Superior temporal gyrus (tissue), 1 donor: ENCODE results near the gene NARS2.
"Not testable (repeated sequence)": the region's sequence is repeated elsewhere in the genome, so short reads cannot be mapped to it uniquely, and the experiment has no call there.

ENCODE experiments used
- DNase-seq: peaks from one replicate; pipeline ENCODE4 v3.0.0-alpha.2; 2016; ENCODE audit errors: extremely low spot score

NARS2 gene

DNA sequence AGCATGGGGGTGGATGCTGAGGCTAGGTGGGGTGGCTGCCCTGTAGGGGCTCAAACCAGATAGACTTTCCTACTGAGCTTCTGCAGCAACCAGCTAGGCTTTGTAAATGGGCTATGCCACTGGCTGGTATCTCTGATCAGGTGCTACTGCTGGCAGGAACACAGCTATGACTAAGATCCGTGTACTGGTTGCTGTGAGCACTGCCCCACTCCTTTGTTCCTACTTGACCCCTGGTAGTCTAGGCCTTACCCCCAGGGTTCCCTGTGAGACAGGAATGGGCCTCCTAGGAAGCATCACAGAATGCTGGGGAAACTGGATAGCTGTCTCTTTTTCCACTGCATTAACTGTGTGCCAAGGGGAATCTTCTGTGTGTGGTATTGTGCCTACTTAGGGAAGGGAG, 98.6 kb downstream of the NARS2 start:
- no peak for DNase-seq

DNA sequence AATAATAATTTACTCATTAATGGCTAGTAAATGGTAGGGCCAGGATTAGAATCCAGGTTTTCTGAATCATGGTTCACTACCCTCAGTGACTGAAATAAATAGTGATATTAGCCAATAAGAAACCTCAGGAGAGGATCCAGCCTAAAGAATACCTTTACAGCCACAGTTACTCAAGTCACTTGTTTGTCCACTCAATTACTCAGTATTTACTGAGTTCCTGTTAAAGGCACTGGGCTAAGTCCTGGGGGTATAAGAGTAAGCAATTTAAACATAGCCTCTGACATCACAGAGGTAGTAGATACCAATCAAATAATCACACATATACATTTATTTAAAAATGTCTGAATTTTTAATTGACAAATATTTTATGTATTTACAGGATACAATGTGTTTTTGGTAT, 100.2 kb downstream of the NARS2 start:
- no peak for DNase-seq

- DNase-seq = no peak
These were observed 101.8 kb downstream of the NARS2 start for GRCh38 chr11:78472905-78473304.

DNA sequence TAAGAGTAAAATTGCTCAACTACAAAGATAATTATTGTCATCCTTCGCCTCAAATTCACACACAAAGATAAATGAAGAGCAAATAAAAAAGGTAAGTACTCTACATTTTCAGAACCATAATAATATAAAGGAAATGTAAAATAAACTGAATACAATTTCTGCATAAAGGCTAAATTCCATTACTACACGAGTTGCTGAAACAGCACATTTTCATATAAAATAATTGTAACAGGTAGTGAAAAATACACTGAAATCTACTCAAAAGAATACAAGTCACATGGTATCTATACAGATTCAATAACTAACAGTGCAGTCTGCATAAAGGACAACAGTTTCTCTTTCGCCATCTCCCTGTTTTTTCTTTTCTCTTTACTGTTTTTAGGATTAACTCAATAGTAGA, 102.3 kb downstream of the NARS2 start:
- no peak for DNase-seq

DNA sequence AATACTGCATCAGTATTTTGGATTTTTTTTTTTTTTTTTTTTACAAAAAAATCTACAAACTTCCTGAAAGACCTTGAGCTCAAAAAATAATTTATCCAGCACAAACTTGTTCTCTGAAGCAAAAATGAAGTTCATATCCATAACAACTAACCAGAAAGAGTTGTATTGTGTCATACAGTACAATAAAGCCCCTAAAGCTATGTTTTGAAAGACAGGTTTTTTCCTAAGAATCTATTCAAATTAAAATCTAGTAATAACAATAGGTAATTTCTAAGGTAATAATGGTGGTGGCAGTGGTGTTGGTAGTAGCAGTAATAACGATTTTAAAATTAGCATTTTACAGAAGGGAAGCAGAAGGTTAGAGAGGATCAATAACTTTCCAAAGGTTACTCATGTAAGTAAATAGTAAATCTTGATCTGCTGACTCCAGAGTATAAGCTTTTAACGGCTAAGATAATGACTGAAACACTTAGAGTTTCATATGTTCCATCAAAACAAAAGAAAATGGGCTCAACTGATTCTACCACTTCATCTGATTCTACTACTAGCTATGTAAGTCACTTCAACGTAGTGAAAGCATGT, 103.7 kb downstream of the NARS2 start:
- no peak for DNase-seq

DNA sequence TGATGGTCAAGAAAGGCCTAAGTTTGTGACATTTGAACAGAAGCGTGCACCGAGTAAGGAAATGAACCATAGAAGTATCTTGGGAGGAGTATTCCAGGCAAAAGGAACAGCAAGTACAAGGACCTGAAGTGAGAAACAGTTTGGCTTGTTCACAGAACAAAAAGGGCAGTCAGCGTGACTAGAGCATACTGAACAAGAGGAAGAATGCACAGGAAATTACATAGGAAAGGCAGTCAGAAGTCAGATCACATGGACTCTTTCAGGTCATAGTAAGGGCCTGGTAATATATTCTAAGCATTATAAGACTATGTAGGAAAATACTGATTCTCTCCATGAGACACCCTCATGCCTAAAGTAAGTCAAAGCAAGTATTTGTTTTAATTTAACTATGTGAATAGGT, 104.8 kb downstream of the NARS2 start:
- no peak for DNase-seq

- DNase-seq = no peak
These were observed 106.7 kb downstream of the NARS2 start for GRCh38 chr11:78467931-78468330.

DNA sequence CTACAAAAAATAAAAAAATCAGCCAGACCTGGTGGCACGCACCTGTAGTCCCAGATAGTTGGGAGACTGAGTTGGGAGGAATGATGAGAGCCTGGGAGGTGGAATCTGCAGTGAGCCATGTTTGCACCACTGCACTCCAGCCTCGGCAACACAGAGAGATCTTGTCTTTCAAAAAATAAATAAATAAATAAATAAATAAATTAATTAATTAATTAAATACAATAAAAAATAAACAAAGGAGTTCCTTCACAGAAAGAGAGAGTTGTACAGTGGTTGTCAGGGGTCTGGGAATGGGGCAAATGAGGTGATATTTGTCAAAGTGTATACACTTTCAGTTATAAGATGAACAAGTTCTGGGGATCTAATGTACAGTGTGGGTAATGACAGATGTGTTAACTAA, 107.3 kb downstream of the NARS2 start:
- DNase-seq = no peak

- no peak for DNase-seq
These were observed 109.3 kb downstream of the NARS2 start for GRCh38 chr11:78465169-78465942.

DNA sequence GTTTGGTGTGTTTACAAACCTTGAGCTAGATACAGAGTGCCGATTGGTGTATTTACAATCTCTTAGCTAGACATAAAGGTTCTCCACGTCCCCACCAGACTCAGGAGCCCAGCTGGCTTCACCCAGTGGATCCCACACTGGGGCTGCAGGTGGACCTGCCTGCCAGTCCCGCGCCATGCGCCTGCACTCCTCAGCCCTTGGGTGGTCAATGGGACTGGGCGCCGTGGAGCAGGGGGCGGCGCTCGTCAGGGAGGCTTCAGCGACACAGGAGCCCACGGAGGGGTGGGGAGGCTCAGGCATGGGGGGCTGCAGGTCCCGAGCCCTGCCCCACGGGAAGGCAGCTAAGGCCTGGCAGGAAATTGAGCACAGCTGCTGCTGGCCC, 109.9 kb downstream of the NARS2 start:
- DNase-seq = not testable (repeated sequence)

GRCh38 chr11:78460471-78460870, 114.2 kb downstream of the NARS2 start:
- no peak for DNase-seq

- DNase-seq = no peak
These were observed 114.9 kb downstream of the NARS2 start for GRCh38 chr11:78459738-78460137.

- DNase-seq = no peak
These were observed 117.2 kb downstream of the NARS2 start for GRCh38 chr11:78457448-78457847.

- DNase-seq = no peak
These were observed 121.3 kb downstream of the NARS2 start for GRCh38 chr11:78453140-78453935.

- no peak for DNase-seq
These were observed 123.1 kb downstream of the NARS2 start for GRCh38 chr11:78451371-78452150.

DNA sequence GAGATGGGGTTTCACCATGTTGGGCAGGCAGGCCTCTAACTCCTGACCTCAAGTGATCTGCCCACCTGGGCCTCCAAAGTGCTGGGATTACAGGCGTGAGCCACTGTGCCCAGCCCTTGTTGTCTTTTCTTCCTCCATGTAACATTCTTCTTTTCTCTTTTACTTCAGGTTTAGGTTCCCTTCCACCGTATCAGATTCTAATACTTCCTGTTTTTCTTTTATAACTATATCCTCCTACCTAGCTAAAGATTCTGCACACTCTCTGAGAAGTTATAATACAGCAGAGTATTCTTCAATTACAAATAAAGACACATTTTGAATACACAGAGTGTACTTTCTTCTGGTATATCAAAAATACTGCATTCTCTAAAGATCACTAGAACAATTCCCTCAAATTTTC, 123.8 kb downstream of the NARS2 start:
- DNase-seq = no peak

- no peak for DNase-seq
These were observed 124.8 kb downstream of the NARS2 start for GRCh38 chr11:78449866-78450265.

DNA sequence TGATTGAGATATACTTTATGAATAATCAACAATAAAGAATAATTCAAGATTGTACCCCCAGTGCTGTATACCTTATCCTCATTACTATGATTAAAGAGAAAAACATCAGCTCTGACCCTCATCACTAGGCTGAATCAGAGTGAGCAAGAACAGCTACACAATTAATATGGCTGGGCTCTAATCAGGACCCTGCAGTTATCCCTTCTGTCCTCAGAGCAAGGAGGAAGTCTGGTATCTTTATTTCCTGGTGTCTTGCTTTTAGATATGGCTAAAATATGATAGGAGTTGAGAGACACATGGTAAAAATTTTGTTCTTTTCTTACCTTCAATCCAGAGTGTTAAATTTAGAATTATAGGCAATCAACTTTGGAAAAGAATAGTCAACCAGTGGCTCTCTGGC, 128.5 kb downstream of the NARS2 start:
- DNase-seq = no peak

GRCh38 chr11:78444726-78445125, 129.9 kb downstream of the NARS2 start:
- DNase-seq = no peak

GRCh38 chr11:78441956-78442355, 132.7 kb downstream of the NARS2 start:
- no peak for DNase-seq

DNA sequence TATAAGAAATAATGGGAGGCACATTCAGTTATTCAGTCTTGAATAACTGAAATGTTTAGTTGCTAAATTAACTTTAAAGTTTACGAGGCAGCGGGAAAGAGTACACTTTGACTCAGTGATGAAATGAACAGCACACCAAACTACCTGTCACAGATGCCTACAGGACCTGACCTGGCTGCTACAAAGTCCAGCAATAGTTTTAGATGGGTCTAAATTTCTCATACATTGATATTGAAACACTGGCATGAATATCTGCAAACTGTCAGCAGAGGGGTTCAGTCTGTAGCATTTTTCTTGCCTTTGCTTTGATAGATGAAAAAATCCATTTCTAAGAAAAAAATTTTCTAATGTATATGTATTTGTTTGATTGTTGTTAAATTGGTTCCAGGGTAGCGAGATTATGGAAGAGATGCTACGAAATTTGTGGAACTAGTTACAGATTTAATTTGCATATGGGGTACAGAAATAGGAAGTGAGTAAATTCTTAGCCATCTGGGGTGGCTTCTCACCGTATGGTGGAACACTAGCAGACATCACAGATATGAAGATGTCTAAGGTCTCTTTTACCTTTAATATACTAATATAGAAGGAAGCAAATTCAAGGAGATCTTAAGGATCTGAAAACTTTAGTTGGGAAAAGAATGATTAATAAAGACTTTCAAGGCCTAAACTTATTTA, 136.2 kb downstream of the NARS2 start:
- no peak for DNase-seq

DNA sequence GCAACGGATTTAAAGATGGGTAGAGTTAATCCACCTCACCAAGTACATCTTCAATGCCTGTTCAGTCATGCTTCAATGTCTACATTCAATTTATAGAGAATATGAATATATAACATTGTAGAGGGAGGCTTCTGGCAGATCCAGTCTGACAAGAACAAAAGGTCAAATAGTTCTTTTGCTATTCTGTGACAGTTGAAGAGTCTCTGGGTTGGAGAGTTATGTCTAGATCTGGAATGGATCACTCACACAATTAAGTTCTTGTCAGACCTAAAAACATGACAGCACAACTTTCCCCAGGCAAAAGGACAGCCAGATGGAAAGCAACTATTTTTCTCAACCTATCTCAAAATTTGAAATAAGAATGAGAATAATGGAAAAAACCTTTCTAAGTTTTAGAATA, 141.7 kb downstream of the NARS2 start:
- no peak for DNase-seq
